Measurements from ENCODE around the gene CLDN4.

The CLDN4 gene

DNA sequence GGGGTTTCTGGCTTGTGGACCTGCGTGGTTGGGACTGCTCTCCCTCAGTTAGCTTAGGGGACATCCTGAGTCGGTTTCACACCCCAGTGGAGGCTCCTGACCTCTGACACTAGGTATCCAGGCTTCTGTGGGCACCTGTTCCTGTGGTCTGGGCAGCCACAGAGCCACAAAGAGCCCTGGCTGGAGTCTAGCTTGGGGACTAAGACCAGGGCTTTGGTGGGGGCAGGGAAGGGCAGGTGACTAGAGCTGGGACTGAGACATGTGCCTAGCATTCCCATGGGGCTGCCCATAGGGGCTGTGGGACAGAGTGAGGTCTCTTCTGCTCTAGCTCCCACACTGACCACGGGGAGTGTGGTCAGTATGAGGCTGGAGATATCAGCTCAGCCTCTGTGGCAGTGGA lies 26.1 kb downstream of the CLDN4 start:
- in situ Hi-C loops (cut with HindIII; ENCODE audit: low sequenced_read_pairs): no loop called here
- TF ChIP-seq, protein P1, sequence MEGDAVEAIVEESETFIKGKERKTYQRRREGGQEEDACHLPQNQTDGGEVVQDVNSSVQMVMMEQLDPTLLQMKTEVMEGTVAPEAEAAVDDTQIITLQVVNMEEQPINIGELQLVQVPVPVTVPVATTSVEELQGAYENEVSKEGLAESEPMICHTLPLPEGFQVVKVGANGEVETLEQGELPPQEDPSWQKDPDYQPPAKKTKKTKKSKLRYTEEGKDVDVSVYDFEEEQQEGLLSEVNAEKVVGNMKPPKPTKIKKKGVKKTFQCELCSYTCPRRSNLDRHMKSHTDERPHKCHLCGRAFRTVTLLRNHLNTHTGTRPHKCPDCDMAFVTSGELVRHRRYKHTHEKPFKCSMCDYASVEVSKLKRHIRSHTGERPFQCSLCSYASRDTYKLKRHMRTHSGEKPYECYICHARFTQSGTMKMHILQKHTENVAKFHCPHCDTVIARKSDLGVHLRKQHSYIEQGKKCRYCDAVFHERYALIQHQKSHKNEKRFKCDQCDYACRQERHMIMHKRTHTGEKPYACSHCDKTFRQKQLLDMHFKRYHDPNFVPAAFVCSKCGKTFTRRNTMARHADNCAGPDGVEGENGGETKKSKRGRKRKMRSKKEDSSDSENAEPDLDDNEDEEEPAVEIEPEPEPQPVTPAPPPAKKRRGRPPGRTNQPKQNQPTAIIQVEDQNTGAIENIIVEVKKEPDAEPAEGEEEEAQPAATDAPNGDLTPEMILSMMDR (IDR thresholded peaks at IDR 0.05; ENCODE audit: low read depth, low read length): no peak
- H3K4me3 ChIP-seq (ENCODE audit: low read depth, low read length): no peak overlapping the region
- no peak for DNase-seq (ENCODE audit: low read depth, low spot score)

DNA sequence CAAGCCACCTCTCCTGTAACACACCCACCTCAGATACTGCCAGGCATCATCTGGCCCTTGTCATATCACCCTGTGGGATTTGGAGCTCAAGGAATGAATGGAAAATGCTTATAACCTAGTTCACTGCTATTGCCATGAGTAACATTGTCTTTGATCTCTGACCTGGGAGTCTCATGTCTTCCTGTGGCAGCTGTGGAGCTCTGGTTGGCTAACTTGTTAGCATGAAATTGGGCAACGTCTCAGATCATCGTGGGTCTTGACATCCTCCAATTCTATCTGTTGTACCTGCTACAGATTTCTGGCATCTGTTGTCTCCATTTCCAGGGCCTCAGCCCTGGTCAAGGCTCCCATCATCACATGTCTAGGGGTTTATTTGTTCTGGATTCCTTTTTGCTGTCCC lies 28.0 kb downstream of the CLDN4 start:
- DNase-seq (ENCODE audit: low read depth, low spot score): no peak
- TF ChIP-seq, protein P1 (IDR thresholded peaks at IDR 0.05; ENCODE audit: low read depth, low read length): no peak
- no peak overlapping the region for H3K4me3 ChIP-seq (ENCODE audit: low read depth, low read length)
- in situ Hi-C loops (cut with HindIII; ENCODE audit: low sequenced_read_pairs): no loop called here

DNA sequence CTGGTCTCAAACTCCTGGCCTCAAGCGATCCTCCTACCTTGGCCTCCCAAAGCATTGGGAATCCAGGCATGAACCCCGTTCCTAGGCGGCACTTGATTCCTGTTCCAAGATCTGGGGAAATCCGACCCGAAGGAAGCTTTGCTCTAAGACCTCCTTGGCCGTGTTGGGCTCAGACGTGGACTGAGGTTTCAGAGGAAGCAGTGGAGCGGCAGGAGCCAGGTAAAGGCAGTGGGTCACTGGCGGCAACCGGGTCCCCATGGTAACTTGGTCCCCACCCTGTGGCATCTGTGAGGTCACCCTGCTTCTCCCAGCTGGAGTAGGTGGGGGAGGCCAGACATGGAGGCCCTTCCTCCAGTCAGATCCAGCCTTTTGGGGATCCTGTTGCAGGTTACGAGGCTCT lies 30.1 kb downstream of the CLDN4 start, which contains the start of gene TMEM270:
TMEM270 (plus strand) TSS at position 301 of the 400 bp plus-strand sequence; CDS start at position 337, 36 bp downstream.
- H3K4me3 ChIP-seq (ENCODE audit: low read depth, low read length): no peak within 1 kb of the TSS
- in situ Hi-C loops (cut with HindIII; ENCODE audit: low sequenced_read_pairs): no loop called here
- TF ChIP-seq, protein P1 (IDR thresholded peaks at IDR 0.05; ENCODE audit: low read depth, low read length): no peak
- DNase-seq (ENCODE audit: low read depth, low spot score): no peak

DNA sequence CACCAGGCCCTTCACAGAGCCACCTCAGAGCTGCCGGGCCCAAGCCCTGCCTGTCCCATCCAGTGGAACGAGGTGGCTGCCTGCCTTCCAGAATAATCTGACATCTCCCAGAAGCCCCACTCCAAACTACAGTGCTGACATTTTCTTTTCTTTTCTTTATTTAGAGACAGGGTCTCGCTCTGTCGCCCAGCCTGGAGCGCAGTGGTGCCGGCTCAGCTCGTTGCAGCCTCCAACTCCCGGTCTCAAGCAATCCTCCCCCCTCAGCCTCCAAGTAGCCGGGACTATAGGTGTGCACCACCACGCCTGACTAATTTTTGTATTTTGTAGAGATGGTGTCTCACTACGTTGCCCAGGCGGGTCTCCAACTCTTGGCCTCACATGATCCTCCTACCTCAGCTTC lies 30.5 kb downstream of the CLDN4 start:
- no peak for DNase-seq (ENCODE audit: low read depth, low spot score)
- H3K4me3 ChIP-seq (ENCODE audit: low read depth, low read length): no peak overlapping the region
- TF ChIP-seq, protein P1 (IDR thresholded peaks at IDR 0.05; ENCODE audit: low read depth, low read length): no peak
- in situ Hi-C loops (cut with HindIII; ENCODE audit: low sequenced_read_pairs): no loop called here

DNA sequence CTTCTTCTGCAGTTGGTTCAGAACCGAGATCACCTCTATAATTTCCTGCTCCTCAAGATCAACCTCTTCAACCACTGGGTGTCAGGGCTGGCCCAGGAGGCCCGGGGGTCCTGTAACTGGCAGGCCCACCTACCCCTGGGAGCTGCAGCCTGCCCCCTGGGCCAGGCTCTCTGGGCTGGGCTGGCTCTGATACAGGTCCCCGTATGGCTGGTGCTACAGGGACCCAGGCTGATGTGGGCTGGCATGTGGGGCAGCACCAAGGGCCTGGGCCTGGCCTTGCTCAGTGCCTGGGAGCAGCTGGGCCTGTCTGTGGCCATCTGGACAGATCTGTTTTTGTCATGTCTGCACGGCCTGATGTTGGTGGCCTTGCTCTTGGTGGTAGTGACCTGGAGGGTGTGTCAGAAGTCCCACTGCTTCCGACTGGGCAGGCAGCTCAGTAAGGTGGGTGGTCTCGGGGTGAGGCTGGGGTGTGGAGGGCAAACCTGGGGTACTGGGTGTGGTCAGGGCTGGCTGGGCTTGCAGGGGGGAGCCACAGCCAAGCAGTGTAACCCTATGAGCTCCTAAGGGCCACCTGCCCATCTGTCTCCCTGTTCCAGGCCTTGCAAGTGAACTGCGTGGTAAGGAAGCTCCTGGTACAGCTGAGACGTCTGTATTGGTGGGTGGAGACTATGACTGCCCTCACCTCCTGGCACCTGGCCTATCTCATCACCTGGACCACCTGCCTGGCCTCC lies 34.4 kb downstream of the CLDN4 start:
- H3K4me3 ChIP-seq (ENCODE audit: low read depth, low read length): no peak overlapping the region
- TF ChIP-seq, protein P1 (IDR thresholded peaks at IDR 0.05; ENCODE audit: low read depth, low read length): no peak
- in situ Hi-C loops (cut with HindIII; ENCODE audit: low sequenced_read_pairs): no loop called here
- no peak for DNase-seq (ENCODE audit: low read depth, low spot score)

DNA sequence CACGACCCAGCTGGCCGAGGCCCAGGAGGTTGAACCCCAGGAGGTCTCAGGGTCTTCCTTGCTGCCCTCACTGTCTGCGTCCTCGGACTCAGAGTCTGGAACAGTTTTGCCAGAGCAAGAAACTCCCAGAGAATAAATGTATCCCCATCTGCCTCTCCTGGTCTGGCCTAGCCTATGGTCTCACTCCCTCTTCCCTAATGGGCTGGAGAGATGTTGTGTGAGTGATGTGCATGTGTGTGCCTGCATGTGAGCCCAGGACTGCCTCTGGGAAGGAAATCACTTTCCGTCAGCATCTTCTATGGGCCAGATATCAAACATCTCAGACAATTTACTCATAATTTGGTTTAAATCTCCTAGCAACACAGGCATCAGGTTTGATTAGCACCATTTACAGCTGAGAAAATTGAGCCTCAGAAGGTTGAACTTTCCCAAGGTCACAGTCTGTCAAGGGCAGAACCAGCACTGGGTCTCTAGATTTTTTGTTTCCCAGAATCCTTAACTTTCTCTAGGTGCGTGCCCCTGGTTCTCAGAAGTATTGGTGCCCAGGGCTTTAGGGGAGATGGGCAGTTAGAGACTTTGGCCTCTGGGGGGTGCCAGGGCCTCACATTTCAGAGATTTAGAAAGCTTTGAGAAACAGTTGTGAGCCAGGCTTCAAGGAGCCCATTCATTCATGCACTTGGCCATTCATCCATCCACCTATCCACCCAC lies 35.1 kb downstream of the CLDN4 start:
- DNase-seq (ENCODE audit: low read depth, low spot score): peak; percentile 64
- in situ Hi-C loops (cut with HindIII; ENCODE audit: low sequenced_read_pairs): no loop called here
- H3K4me3 ChIP-seq (ENCODE audit: low read depth, low read length): no peak overlapping the region
- TF ChIP-seq, protein P1 (IDR thresholded peaks at IDR 0.05; ENCODE audit: low read depth, low read length): peak; percentile 76

Measured in astrocyte of the spinal cord (primary cell).